ENCODE data around the gene RERE.
"Not testable (repeated sequence)": the region's sequence is repeated elsewhere in the genome, so short reads cannot be mapped to it uniquely, and the experiment has no call there.

RERE gene

GRCh38 chr1:8619917-8620502 is 197.4 kb downstream of the RERE start:
- H3K27me3 ChIP-seq (ENCODE audit: low read depth); H3K4me1 ChIP-seq; H3K36me3 ChIP-seq (replicated peaks); DNase-seq (ENCODE audit: low spot score in 2 of 2); H3K9me3 ChIP-seq; H3K4me3 ChIP-seq; in situ Hi-C loops (cut with MboI; ENCODE audit: low sequenced_read_pairs): not testable (repeated sequence)

- H3K27me3 ChIP-seq (ENCODE audit: low read depth); H3K4me3 ChIP-seq; H3K9me3 ChIP-seq; DNase-seq (ENCODE audit: low spot score in 2 of 2); H3K36me3 ChIP-seq (replicated peaks); H3K4me1 ChIP-seq; in situ Hi-C loops (cut with MboI; ENCODE audit: low sequenced_read_pairs): not testable (repeated sequence)
Observed at GRCh38 chr1:8619419-8619818, 198.0 kb downstream of the RERE start.

DNA sequence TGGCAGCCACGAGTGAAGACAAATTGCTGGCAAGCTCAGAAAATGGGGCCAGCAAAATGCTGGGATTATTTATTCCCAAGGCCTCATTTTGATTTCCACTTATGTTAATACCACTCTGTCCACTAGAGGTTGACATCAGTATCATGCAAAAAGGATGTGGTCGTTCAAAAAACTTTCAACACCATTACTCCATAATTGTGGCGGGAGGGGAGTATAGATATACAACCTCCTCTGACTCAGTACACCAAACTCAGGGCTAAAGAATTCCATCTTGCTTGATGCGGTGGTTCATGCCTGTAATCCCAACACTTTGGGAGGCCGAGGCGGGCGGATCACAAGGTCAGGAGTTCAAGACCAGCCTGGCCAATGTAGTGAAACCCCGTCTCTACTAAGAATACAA is 200.6 kb downstream of the RERE start:
- H3K36me3 ChIP-seq (replicated peaks); DNase-seq (ENCODE audit: low spot score in 2 of 2); H3K4me3 ChIP-seq; H3K27me3 ChIP-seq (ENCODE audit: low read depth); H3K9me3 ChIP-seq; in situ Hi-C loops (cut with MboI; ENCODE audit: low sequenced_read_pairs); H3K4me1 ChIP-seq: not testable (repeated sequence)

GRCh38 chr1:8611634-8612515 is 205.6 kb downstream of the RERE start:
- DNase-seq (ENCODE audit: low spot score in 2 of 2); H3K36me3 ChIP-seq (replicated peaks); H3K27me3 ChIP-seq (ENCODE audit: low read depth); H3K4me3 ChIP-seq; in situ Hi-C loops (cut with MboI; ENCODE audit: low sequenced_read_pairs); H3K9me3 ChIP-seq; H3K4me1 ChIP-seq: not testable (repeated sequence)

DNA sequence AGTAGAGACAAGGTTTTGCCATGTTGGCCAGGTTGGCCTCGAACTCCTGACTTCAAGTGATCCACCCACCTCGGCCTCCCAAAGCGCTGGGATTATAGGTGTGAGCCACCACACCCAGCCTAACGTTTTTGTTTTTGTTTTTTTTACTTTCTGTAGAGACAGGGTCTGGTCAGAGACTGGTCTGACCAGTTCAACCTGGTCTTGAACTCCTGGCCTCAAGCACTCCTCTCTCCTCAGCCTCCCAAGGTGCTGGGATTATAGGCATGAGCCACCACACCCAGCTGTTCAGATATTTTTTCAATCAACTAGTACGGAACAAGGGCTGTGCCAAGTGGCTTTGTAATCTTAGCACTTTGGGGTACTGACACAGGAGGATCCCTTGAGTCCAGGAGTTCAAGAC is 209.5 kb downstream of the RERE start:
- H3K4me3 ChIP-seq, result no peak overlapping the region
- DNase-seq (ENCODE audit: low spot score in 2 of 2), result no peak
- no peaks in the 10 kb centered on the region; the same call in 1 of the 2 replicates for H3K4me1 ChIP-seq
- in situ Hi-C loops (cut with MboI; ENCODE audit: low sequenced_read_pairs), result no loop called here
- H3K9me3 ChIP-seq, result no peaks in the 10 kb centered on the region
- peaks cover 2% of the 10 kb centered on the region; the same call in 1 of the 2 replicates for H3K27me3 ChIP-seq (ENCODE audit: low read depth)
- H3K36me3 ChIP-seq (replicated peaks), result no peaks in the 10 kb centered on the region

GRCh38 chr1:8604041-8604945 is 213.1 kb downstream of the RERE start:
- no peaks in the 10 kb centered on the region; the same call in 1 of the 2 replicates for H3K27me3 ChIP-seq (ENCODE audit: low read depth)
- no peak for DNase-seq (ENCODE audit: low spot score in 2 of 2)
- in situ Hi-C loops (cut with MboI; ENCODE audit: low sequenced_read_pairs), result no loop called here
- no peak overlapping the region for H3K4me3 ChIP-seq
- peaks cover 7% of the 10 kb centered on the region for H3K4me1 ChIP-seq
- H3K36me3 ChIP-seq (replicated peaks), result no peaks in the 10 kb centered on the region
- H3K9me3 ChIP-seq, result no peaks in the 10 kb centered on the region

DNA sequence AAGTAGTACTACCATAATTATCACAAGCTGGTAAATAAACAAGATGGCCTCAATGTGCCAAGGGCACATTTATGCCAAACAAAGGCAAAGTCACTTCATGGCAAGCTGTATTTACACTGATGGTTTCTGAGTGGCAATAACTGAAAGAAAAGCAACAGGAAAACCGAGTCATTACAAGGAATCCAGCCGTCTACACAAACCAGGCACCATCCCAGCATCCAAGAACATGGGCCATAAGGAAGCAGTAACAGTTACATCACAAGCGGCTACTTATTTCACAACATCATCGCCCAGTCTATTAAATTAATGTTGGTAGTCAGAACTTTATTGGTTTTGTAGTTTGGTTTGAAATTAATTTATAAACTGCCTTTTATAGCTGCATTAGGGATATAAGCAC is 214.2 kb downstream of the RERE start:
- Histone ChIP-seq H3K4me1 (peaks cover 7% of the 10 kb centered on the region), H3K4me3 (no peak overlapping the region), H3K9me3 (no peaks in the 10 kb centered on the region), H3K36me3 (replicated peaks) (no peaks in the 10 kb centered on the region), H3K27me3 (ENCODE audit: low read depth) (no peaks in the 10 kb centered on the region; the same call in 1 of the 2 replicates)
- in situ Hi-C loops (cut with MboI; ENCODE audit: low sequenced_read_pairs), result no loop called here
- no peak for DNase-seq (ENCODE audit: low spot score in 2 of 2)

DNA sequence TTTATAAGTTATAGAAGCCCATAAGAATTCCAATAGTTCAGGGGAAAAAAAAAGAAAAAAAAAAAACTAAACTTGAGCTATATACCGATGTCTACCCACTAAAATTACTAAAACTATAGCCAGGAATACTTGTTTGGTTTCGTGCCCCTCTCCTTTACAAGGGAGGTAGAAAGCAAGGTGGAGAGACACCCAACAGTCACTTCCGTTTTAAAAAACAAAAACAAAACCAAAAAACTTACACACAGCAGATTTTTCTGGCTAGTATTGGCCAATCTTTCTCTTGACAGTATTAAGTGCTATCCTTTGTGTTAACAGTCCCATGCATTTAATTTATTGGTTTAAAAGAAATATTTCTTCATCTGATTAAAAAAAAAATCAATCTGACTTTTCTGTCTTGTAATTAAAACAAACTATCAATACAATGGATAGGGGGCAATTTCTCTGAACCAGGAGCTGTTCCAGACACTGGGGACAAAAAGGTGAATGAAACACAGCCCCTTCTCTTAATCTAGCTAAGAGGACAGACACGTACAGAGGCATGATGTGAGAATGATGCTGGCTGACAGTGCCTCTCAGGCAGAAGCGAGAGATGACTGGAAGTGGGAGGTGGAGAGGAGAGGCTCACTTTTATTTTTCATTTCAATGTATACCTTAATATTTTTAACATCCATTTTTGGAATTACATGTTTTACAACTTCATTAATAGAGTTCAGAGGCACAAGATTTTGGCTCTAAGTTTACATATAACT is 214.8 kb downstream of the RERE start:
- no peaks in the 10 kb centered on the region; the same call in 1 of the 2 replicates for H3K27me3 ChIP-seq (ENCODE audit: low read depth)
- in situ Hi-C loops (cut with MboI; ENCODE audit: low sequenced_read_pairs), result no loop called here
- no peak overlapping the region for H3K4me3 ChIP-seq
- DNase-seq (ENCODE audit: low spot score in 2 of 2), result no peak
- H3K9me3 ChIP-seq, result no peaks in the 10 kb centered on the region
- H3K36me3 ChIP-seq (replicated peaks), result no peaks in the 10 kb centered on the region
- H3K4me1 ChIP-seq, result peaks cover 7% of the 10 kb centered on the region

- DNase-seq (ENCODE audit: low spot score in 2 of 2), result no peak
- in situ Hi-C loops (cut with MboI; ENCODE audit: low sequenced_read_pairs), result no loop called here
- Histone ChIP-seq H3K36me3 (replicated peaks) (no peaks in the 10 kb centered on the region), H3K9me3 (no peaks in the 10 kb centered on the region), H3K4me3 (no peak overlapping the region), H3K27me3 (ENCODE audit: low read depth) (no peaks in the 10 kb centered on the region; the same call in 1 of the 2 replicates), H3K4me1 (peaks cover 7% of the 10 kb centered on the region)
Observed at GRCh38 chr1:8600336-8600735, 217.1 kb downstream of the RERE start.

DNA sequence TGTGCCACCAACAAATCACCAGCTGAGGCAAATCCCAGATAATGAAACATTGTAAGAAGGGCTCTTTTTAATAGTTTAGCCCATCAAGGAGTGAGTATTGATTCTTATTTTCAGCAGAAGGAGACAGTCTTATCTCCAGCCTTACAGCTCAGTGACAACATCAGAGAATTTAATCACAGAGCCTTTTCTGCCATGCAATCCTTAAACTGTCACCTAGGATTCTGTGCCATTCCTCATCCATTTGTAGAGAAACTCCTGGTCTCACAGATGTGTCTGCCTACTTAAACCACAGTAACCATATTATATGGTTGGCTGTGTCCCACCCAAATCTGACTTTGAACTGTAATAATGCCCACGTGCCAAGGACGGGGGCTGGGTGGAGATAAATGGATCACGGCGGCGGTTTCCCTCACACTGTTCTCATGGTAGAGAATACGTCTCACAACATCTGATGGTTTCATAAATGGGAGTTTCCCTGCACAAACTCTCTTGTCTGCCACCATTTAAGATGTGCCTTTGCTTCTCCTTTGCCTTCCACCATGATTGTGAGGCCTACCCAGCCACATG is 217.7 kb downstream of the RERE start:
- DNase-seq (ENCODE audit: low spot score in 2 of 2), result no peak
- Histone ChIP-seq H3K4me3 (no peak overlapping the region), H3K4me1 (peaks cover 7% of the 10 kb centered on the region), H3K9me3 (no peaks in the 10 kb centered on the region), H3K27me3 (ENCODE audit: low read depth) (no peaks in the 10 kb centered on the region; the same call in 1 of the 2 replicates), H3K36me3 (replicated peaks) (no peaks in the 10 kb centered on the region)
- in situ Hi-C loops (cut with MboI; ENCODE audit: low sequenced_read_pairs), result no loop called here

DNA sequence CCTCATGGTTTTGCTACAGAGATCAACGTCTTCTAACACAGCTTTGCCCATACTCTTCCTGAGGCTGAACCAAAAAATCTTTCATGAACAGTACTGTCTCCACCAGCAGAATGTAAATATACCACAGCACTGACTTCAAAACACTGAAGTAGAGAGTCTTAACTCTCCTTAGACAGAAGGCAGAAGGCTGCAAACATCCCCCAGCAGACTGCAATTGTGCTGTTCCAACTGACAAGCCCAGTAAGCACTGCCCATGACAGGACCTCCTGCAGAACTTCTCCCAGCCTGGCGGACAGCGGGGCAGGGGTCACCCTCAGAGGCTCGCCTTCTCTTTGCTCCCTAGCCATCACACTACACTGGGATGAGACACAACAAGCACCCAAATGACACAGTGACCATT is 218.7 kb downstream of the RERE start:
- Histone ChIP-seq H3K4me3 (no peak overlapping the region), H3K4me1 (peaks cover 7% of the 10 kb centered on the region), H3K36me3 (replicated peaks) (no peaks in the 10 kb centered on the region), H3K9me3 (no peaks in the 10 kb centered on the region), H3K27me3 (ENCODE audit: low read depth) (no peaks in the 10 kb centered on the region; the same call in 1 of the 2 replicates)
- no peak for DNase-seq (ENCODE audit: low spot score in 2 of 2)
- in situ Hi-C loops (cut with MboI; ENCODE audit: low sequenced_read_pairs), result no loop called here

GRCh38 chr1:8598060-8598724 is 219.2 kb downstream of the RERE start:
- Histone ChIP-seq H3K36me3 (replicated peaks) (no peaks in the 10 kb centered on the region), H3K27me3 (ENCODE audit: low read depth) (no peaks in the 10 kb centered on the region; the same call in 1 of the 2 replicates), H3K4me3 (no peak overlapping the region), H3K9me3 (no peaks in the 10 kb centered on the region), H3K4me1 (peaks cover 7% of the 10 kb centered on the region)
- DNase-seq (ENCODE audit: low spot score in 2 of 2), result no peak
- in situ Hi-C loops (cut with MboI; ENCODE audit: low sequenced_read_pairs), result no loop called here
